A204.1 (cell line): ENCODE results near the gene HCN3.
A peak's percentile ranks its signal among the peaks of the same experiment; 100 is the strongest.
"Not testable (repeated sequence)": the region's sequence is repeated elsewhere in the genome, so short reads cannot be mapped to it uniquely, and the experiment has no call there.

Source experiments
- FAIRE-seq: peaks from 2 replicates; lab custom pipeline; 2012; peaks lifted over from hg19 to GRCh38; lab: Jason Lieb, UNC

HCN3 gene

DNA sequence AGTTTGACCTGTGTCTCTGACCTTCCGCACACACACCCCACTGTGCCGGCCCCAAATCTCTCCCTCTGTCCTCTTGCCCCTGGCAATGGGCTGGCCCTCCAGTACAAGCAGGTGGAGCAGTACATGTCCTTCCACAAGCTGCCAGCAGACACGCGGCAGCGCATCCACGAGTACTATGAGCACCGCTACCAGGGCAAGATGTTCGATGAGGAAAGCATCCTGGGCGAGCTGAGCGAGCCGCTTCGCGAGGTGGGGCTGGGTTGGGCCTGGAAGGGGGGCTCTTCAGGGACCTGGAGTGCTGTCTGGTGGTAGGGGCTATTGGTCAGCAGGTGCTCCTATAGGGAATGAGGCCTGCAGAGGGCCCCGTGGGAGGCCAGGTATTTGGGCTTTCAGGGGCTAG lies 7.8 kb downstream of the HCN3 start:
- no peak for FAIRE-seq

DNA sequence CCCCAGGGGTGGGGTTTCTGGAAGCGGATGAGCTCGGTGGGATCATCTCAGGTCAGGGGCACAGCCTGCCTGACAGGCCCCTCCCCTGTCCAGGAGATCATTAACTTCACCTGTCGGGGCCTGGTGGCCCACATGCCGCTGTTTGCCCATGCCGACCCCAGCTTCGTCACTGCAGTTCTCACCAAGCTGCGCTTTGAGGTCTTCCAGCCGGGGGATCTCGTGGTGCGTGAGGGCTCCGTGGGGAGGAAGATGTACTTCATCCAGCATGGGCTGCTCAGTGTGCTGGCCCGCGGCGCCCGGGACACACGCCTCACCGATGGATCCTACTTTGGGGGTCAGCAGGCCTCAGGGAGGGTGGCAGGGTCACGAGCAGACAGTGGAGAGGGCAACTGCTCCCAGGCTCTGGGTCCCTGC lies 8.4 kb downstream of the HCN3 start:
- FAIRE-seq, result no peak

DNA sequence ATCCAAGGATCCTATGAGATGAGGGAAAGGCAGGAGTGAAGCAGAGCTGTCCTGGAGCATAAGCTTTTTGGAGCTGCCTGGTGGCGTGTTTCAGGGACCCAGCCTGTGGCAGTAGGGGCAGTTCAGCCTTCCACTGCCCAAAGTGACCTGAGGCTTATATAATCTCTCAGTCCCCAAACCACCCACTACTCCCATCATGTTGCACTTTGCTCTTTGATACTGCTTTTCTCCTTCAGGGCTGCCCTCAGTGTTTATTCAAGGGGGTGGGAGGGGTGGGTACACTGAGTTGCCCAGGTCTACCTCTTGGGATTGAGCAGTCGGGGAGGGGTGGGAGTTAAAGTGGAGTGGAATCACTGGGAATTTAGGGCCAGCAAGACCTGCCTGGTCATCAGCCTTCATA lies 9.3 kb downstream of the HCN3 start:
- FAIRE-seq, result no peak

DNA sequence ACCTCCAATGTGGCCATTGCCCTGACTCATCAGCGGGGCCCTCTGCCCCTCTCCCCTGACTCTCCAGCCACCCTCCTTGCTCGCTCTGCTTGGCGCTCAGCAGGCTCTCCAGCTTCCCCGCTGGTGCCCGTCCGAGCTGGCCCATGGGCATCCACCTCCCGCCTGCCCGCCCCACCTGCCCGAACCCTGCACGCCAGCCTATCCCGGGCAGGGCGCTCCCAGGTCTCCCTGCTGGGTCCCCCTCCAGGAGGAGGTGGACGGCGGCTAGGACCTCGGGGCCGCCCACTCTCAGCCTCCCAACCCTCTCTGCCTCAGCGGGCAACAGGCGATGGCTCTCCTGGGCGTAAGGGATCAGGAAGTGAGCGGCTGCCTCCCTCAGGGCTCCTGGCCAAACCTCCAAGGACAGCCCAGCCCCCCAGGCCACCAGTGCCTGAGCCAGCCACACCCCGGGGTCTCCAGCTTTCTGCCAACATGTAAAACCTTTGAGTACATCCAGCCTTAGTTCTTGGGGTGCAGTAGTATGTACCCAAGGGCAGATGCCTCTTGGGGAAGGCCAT lies 10.8 kb downstream of the HCN3 start:
- FAIRE-seq, result no peak

DNA sequence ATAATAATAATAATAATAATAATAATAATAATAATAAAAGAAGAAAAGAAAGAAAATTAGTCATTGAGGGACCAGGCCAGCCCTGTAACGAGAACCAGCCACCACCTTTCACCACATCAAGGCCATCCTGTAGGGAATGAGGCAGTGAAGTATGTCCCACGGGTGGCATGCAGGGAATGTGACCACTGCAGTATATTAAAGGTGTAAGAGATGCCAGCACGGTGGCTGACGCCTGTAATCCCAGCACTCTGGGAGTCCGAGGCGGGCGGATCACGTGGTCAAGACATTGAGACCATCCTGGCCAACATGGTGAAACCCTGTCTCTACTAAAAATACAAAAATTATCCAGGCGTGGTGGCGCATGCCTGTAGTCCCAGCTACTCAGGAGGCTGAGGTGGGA lies 13.7 kb downstream of the HCN3 start:
- not testable (repeated sequence) for FAIRE-seq

DNA sequence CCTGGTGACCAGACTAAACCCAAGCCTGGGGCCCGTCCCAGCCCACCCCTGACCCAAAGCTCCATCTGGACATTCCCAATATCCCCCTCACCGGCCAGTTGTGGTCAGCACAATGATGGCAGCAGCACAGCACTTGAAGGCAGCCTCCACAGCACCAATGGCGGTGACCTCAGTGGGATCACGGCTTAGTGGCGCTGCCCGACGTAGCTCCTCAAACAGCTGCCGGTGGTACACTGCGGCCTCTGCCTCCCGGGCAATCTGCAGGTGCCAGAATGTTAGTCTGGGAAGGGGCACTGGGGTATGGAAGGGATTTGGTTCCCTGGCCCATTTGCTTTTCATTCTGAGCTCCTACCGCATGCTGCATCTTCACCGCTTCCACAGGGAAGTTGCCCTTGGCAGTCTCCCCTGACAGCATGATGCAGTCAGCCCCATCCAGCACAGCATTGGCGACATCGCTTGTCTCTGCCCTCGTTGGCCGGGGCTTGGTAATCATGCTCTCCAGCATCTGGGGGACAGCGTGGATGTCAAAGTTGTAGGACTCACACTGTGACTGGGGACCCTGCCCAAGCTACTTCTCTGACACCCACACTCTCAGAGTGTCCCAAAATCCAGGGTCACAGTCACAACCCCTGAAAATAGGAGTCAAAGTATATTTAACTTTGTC lies 16.0 kb downstream of the HCN3 start:
- no peak for FAIRE-seq

DNA sequence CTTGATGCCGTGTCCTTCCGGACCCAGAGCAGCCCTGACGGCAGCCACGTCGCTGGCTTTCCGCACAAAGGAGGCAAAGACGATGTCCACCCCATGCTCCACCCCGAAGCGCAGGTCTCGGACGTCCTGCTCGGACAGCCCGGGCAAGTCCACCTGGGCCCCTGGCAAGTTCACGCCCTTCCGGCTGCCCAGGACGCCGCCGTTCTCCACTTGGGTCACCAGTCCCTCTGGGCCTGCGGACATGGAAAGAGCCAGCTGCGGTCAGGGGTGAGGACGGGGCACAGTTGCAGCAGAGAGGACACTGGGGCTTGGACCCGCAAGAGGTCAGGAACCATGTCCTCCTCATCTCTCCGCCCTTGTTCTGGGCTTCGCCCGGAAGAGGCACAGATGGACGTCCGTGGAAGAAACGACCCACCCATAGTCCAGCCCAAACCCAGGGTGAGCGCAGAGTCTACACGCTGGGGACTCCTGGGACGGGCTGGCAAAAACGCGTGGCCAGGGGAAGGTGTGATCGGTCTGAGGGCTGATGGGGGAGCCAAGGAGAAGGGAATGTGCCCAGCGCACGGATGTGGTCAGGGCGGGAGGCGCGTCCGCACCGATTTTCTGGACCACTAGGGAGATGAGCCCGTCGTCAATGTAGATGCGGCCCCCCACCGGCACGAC lies 17.4 kb downstream of the HCN3 start:
- FAIRE-seq, result no peak

DNA sequence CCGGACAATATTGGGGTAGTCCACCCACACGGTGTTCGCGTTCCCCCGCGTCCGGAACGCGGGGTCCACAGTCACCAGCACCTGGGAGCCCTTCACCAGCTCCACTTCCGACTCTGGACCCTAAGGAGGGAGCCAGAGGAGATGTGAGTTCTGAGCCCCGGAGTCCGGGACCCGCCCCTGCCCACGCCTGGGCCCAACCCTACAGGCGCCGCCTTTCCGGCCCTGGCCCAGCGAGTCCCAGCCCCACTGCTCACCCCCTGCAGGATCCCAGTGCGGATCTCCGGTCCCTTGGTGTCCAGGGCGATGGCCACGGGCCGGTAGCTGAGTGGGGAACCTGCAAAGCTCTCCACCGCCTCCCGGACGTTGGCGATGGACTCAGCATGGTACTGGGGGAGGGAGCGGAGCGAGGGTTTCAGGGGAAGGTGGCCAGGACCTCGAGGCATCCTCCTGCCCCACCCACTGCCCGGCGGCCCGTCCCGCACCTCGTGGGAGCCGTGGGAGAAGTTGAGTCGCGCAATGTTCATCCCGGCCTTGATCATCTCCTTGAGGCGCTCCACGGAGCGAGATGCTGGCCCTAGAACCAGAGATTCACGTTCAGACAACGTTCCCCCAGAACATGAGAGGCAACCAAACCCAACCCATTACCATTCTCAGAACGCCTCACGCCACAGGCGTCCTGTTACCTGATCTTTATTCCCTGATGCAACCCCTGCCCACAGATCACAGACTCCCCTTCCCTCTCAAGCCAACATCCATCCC lies 18.1 kb downstream of the HCN3 start:
- FAIRE-seq, result no peak

DNA sequence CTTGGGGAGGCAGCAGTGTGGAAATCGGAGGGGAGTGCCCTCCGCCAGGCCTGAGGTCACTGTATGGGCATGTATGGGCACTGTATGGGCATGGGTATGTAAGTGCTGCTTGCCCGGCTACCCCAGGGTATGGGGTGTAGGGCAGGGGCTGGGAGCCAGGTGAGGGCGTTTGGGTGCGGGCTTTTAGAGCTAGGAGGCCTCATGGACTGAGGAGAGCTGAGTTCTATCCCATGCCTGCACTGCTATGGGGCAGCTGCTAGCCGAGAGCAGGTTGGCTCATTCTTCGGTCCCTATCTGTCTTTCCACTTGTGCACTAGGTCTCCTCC lies 18.6 kb downstream of the HCN3 start:
- FAIRE-seq, result no peak

DNA sequence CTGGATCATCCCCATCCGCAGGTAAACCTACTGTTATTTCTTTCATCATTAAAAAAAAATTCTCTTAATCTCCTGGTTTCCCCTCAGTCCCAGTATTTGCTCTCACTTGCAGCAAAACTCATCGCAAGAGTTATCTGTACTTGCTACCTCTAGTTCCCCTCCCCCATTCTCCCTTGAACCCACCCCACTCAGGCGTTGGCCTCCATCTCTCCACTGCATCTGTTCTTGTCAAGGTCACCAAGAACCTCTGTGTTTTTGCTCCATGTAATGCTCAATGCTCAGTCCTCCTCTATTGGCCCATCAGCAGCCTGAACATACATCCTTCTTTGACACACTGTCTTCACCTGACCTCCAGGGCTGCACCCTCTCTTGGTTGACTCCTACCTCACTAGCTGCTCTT lies 19.4 kb downstream of the HCN3 start:
- FAIRE-seq, result no peak

DNA sequence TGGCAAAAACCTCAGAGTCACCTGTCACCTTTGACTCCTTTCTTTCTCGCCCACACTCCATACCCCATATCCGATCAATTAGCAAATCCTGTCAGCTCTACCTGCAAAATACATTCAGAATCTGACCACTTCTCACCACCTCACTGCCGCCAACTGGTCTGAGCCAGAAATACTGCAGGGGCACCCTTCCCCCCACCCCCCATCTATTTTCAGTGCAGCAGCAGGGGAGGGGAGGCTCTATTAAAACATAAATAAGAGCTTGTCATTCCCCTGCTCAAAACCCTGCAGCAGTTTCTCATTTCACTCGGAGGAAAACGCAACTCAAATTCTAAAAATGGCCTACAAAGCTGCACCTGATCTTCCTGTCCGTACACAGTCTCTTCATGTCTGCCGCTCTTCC lies 20.1 kb downstream of the HCN3 start:
- no peak for FAIRE-seq

DNA sequence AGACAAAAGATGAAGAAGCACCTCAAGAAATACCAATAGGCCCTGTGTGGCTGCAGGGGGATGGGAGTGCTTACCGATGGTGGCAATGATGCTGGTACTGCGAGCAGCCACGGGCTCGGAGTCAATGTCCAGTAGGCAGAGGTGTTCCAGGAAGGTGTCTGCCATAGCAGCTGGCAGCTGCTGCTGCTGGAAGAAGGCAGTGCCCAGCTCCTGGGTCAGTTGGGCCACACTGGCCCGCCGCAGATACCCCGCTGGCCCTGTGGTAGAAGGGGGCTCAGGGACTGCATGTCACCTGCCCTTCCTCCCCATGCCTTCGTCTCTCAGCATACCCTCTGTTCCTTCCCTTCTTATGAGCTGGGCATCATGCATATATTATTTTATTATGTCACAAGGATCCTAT lies 22.8 kb downstream of the HCN3 start:
- FAIRE-seq, result no peak

DNA sequence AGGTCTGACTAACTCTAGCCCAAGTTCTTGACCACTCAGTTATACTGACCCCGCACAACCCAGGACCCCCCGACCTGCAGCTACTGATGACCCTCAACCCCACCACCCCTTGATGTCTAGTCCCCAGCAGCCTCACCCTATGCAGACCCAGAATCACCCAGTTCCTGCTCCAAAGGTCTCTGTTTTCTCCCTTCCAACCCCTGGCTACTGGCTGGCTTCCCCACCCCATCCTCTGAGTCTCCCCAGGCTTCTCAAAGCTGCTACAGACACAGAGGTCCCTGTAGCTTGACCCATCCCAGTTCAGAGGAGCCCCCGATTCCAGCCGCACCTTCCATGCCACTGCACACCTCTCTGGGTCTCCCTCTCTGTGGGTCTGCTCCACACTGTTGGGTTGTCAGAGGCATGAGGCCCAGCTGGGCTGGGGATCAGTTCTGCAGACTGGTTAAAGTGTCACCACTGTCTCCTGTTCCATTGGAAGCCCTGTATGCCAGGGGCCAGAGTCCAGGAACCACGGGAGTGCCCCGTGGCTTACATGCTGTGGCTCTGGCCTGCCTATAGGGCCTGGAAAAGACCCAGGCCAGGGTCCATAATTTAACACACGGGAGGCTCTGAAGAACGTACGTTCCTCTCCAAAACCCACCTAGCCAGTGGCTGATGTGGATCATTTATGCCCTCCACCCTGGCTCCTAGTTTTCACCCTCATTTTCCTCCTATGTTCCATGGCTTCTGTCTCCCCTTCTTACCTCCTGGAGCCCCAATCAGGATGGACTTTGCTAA lies 23.5 kb downstream of the HCN3 start:
- no peak for FAIRE-seq

DNA sequence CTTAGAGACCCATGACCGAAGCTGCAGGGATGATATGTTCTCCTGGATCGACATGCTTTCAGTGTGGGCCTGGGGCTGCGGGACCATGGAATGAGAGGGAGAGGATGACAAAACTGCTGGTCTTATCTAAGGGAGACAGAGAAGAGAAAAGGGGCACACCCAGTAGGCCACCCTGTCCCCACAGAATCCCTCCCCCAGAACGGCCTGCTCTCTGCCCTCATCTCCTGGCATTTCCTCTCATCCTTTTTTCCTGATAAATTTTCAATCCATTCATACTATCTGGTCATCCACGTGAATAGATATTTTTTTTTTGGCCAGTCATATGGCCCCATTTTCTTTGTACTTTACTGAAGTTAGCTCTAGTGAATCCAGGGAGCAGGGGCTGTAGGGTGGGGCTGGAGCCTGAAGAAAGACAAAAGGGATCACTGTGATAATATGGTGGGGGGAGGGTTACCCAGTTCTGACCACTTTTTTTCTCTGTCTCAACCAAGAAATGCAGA lies 24.1 kb downstream of the HCN3 start, which contains the start of gene PKLR:
Gene PKLR (minus strand): TSS at position 97 of the 500 bp plus-strand sequence. CDS start 43 bp downstream, at position 54.
- no peak for FAIRE-seq

DNA sequence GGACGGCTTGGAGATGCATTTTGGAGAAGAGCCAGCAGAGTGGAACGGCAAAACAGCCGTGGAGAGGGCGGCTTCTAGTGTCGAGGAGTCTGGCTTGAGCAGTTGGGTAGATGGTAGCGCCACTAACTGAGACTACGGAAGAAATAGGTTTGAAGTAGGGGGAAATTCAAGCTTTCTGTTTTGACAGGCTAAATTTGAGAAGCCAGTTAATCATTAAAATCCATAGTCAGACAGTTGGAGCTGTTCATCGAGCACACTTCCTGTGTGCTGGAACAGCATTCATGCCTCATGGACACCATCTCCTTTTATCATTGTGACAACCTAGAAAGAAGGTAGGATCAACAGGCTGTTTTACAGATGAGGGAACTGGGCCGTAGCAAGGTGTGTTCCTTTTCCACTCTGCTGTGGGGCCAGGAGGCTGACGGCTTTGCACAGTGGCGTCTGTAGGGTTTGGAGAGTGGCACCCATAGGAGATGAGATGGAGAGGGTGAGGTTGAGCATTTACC lies 27.3 kb downstream of the HCN3 start:
- FAIRE-seq, result no peak

DNA sequence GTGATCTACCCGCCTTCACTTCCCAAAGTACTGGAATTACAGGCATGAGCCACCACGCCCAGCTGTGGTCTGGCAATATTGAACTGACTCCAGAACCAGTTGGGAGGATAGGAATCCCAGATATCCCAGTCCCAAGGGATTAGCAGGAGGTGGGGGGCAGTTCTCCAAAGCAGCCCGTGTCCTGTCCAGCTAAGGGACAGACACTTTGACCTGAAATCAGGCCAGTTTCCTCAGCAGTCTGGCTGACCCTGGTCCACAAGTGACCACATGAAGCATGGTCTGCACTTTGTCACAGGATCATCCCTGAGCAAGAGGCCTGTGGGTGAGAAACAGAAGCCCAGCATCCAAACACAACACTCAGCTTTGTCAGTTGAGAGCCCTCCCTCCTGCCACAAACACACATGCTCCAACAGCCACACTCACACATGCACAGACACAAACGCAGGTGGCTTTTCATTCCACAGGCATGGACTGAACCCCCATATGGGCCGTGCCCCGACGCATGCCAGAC lies 28.7 kb downstream of the HCN3 start:
- FAIRE-seq, result no peak

DNA sequence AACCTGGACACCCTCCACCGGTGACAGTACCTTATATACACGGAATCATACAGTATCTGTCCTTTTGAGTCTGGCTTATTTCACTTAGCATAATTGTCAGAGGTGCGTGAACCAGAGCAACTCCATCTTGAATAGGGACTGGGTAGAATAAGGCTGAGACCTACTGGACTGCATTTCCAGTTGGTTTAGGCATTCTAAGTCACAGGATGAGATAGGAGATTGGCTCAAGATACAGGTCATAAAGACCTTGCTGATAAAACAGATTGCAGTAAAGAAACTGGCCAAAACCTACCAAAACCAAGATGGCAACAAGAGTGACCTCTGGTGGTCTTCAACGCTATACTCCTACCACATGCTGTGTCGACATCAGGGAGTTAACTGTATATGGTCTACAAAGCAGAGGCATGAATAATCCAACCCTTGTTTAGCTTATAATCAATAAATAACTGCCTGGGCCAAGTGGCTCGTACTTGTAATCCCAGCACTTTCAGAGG lies 30.0 kb downstream of the HCN3 start:
- no peak for FAIRE-seq

DNA sequence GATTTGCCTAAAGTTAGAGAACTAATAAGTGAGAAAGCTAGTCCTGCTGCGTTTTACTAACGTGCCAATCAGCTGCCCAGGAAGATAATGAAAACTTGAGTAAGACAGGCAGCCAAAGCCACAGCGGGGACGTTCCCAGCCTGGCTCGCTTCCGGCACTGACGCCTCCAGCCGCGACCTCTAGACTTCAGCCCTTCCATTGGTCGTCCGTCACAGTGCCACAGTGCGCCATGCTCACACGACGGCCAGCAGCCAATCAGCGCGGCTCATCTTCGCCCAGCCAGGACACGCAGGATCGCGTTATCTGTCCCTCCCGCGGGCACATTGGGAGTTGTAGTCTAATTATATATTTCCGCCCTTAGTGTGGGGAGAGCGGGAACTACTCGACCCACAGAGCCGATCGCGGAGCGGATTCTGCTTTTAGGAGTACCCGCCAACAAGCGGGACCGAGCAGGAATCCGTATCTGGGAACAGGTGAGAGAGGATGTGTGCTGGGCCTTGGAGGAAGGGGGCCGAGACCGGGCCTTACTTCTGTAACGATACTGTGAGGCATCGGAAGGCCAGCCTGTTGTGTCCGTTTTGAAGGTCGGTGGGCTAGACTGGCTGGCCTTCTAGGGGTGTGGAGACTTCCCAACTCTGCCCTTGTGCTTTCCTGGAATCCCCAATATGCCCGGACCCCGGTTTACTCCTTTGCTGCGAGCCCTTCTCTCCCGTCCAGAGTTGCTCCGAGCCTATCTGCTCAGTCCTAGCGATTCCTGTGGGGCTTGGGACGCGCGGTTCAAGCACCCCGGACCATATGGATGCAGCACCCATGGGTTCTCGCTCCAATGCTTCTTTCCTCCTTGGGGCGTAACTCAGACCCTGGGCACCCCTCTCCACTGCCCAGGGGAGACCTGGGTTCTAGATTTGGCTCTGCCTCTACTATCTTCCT lies 31.5 kb downstream of the HCN3 start, which contains the start of gene FDPS:
Gene FDPS (plus strand): TSS at position 374 of the 930 bp plus-strand sequence. CDS start 924 bp downstream, outside the sequence.
- FAIRE-seq, result peak; percentile 97

DNA sequence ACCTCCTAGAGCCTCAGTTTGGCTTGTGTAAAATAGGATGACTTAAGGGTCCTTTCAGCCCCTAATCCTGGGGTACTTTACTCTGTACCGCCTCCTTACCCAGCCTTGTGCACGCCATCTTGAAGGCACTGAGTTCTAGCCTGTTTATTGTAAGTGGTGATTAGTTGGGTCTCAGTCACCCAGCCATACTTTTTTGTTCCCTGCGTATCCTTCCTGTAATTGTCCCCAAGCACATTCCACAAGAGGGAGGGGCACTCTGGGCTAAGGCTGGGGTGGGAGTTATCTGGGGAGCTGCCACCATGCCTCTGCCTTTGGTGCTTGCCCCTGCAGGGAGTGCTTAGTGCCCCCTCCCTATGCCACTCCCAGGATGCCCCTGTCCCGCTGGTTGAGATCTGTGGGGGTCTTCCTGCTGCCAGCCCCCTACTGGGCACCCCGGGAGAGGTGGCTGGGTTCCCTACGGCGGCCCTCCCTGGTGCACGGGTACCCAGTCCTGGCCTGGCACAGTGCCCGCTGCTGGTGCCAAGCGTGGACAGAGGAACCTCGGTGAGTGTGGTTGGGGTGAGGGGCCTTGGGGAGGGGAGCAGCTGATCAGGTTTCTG lies 32.3 kb downstream of the HCN3 start:
- FAIRE-seq, result no peak

DNA sequence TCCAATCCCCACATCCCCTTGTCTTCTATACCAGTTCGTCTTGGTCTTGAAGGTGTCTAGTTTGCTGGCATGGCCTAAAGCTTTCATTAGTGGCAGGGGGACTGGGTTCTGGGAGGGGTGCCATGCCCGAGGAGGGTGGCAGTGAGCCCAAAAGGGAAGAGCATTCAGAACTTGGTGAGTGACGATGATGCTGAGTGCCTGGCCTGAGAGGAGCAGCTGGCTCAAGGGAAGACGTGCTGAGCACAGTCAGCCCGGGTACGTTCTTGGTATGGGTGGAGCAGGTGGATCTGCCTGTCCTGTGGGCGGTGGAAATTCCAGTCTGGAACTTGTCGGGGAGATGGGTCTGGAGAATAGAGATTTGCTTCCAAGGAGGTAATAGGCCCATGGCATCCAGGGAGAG lies 36.0 kb downstream of the HCN3 start:
- FAIRE-seq, result no peak
